ENCODE results near the gene RIMS3. TPM values are rescaled to one million over a fixed set of nuclear protein-coding genes. Genes with fewer than 3 reads are reported as not detected.

The RIMS3 gene
- total RNA-seq, 1 experiment from 2014 or later: 19.8 TPM

DNA sequence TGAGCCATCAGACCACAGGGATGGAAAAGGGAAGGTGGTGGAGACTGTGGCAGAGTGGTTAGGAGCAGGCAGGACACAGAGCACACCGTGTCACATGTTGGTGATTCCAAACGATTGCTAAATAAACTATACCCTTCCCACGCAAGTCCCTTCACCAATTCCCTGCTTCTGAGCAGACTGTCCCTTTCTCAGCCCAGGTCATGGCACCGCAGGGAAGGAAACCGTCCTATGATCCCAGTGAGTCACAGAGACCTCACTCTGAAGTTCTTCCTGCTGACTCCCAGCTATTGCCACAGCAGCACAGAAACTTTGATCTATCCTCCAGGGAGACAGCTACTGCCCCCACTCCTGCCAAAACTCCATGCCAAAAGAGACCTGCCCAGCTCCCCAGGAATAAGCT is 19.2 kb downstream of the RIMS3 start:
- DNase-seq (ENCODE audit: low spot score) (no peak), ATAC-seq (no peak)
- CTCF ChIA-PET: interaction anchor here (0.8 to 2.2 kb wide), 8 partner anchors 11 to 672 kb away, joined by 3 to 12 read pairs (median 4); no protein-coding TSS in a partner anchor
- Mint-ChIP-seq H3K4me3 (no peak overlapping the region), H3K36me3 (no peaks in the 10 kb centered on the region), H3K27ac (no peak overlapping the region), H3K27me3 (ENCODE audit: low read depth) (no peaks in the 10 kb centered on the region), H3K9me3 (no peaks in the 10 kb centered on the region), H3K4me1 (0 out of 2 replicates have a peak, but pooled peaks cover 5% of the 10 kb centered on the region)
- POLR2A ChIA-PET: no interaction called here
- TF ChIP-seq, protein P1, sequence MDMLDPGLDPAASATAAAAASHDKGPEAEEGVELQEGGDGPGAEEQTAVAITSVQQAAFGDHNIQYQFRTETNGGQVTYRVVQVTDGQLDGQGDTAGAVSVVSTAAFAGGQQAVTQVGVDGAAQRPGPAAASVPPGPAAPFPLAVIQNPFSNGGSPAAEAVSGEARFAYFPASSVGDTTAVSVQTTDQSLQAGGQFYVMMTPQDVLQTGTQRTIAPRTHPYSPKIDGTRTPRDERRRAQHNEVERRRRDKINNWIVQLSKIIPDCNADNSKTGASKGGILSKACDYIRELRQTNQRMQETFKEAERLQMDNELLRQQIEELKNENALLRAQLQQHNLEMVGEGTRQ (CRISPR knock-in tag; IDR thresholded peaks at IDR 0.05): no peak
- TF ChIP-seq, protein P2, sequence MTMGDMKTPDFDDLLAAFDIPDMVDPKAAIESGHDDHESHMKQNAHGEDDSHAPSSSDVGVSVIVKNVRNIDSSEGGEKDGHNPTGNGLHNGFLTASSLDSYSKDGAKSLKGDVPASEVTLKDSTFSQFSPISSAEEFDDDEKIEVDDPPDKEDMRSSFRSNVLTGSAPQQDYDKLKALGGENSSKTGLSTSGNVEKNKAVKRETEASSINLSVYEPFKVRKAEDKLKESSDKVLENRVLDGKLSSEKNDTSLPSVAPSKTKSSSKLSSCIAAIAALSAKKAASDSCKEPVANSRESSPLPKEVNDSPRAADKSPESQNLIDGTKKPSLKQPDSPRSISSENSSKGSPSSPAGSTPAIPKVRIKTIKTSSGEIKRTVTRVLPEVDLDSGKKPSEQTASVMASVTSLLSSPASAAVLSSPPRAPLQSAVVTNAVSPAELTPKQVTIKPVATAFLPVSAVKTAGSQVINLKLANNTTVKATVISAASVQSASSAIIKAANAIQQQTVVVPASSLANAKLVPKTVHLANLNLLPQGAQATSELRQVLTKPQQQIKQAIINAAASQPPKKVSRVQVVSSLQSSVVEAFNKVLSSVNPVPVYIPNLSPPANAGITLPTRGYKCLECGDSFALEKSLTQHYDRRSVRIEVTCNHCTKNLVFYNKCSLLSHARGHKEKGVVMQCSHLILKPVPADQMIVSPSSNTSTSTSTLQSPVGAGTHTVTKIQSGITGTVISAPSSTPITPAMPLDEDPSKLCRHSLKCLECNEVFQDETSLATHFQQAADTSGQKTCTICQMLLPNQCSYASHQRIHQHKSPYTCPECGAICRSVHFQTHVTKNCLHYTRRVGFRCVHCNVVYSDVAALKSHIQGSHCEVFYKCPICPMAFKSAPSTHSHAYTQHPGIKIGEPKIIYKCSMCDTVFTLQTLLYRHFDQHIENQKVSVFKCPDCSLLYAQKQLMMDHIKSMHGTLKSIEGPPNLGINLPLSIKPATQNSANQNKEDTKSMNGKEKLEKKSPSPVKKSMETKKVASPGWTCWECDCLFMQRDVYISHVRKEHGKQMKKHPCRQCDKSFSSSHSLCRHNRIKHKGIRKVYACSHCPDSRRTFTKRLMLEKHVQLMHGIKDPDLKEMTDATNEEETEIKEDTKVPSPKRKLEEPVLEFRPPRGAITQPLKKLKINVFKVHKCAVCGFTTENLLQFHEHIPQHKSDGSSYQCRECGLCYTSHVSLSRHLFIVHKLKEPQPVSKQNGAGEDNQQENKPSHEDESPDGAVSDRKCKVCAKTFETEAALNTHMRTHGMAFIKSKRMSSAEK (CRISPR knock-in tag; IDR thresholded peaks at IDR 0.05; ENCODE audit: borderline replicate concordance): no peak
- TF ChIP-seq ZNF263 (CRISPR knock-in tag; IDR thresholded peaks at IDR 0.05; ENCODE audit: low read depth): no peak
- TF ChIP-seq ELF4 (CRISPR knock-in tag; IDR thresholded peaks at IDR 0.05; ENCODE audit: low read depth): no peak
- TF ChIP-seq NR1H2 (CRISPR knock-in tag; IDR thresholded peaks at IDR 0.05): no peak
- TF ChIP-seq ZNF671 (CRISPR knock-in tag; IDR thresholded peaks at IDR 0.05): no peak
- TF ChIP-seq, protein P3, sequence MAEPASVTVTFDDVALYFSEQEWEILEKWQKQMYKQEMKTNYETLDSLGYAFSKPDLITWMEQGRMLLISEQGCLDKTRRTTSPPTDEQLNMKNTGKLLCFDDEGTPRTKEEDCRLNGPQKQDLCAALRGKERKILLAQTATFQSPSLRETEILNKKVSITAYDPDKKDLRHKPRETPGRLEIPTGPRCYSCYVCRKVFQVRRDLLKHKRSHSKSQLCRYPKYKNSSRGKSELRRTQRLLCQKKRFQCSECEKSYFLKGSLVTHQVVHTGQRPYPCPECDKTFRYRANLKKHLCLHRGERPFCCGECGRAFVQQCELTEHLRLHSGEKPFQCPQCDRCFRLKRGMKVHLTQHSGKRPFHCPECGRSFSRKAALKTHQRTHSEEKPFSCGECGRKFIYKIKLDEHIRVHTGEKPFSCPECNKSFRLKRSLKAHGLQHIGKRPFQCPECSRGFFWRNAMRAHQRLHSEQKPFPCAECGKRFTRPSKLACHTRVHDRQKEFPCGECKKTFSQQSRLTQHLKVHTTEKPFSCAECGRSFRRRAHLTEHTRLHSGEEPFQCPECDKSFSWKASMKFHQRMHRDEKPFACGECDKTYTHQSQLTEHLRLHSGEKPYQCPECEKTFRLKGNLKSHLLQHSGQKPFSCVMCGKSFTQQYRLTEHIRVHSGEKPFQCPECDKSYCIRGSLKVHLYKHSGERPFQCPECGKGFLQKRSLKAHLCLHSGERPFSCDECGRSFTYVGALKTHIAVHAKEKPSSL (CRISPR knock-in tag; conservative IDR thresholded peaks at IDR 0.05): no peak
- TF ChIP-seq, protein P4, sequence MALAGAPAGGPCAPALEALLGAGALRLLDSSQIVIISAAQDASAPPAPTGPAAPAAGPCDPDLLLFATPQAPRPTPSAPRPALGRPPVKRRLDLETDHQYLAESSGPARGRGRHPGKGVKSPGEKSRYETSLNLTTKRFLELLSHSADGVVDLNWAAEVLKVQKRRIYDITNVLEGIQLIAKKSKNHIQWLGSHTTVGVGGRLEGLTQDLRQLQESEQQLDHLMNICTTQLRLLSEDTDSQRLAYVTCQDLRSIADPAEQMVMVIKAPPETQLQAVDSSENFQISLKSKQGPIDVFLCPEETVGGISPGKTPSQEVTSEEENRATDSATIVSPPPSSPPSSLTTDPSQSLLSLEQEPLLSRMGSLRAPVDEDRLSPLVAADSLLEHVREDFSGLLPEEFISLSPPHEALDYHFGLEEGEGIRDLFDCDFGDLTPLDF (CRISPR knock-in tag; IDR thresholded peaks at IDR 0.05): no peak

DNA sequence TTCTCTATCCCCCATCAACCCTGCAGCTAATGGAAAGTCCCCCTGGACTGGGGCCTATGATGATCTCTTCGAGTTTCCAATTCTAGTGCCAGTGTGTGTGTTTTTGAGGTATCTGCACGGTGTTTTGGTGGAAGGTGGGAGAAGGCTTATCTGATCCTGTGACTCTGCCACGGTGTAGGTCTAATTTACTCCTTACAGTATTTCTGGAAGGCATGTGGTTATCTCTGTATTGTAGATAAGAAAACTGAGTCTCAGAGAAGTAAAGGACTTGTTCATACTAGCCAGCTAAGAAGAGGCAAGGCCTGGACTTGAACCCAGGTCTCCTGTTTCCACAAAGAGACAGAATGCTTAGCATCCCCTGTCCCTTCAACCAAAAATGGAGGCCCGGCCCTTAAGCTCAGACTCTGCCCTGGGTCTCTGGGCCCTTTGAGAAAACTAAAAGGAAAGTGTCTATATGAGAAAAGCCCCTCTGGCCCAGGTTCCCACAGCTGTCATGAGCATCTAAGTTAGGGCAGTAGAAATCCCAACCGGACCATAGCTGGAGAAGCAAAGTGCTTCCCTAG is 20.3 kb downstream of the RIMS3 start:
- ATAC-seq (no peak), DNase-seq (ENCODE audit: low spot score) (no peak)
- Mint-ChIP-seq H3K4me3 (no peak overlapping the region), H3K36me3 (no peaks in the 10 kb centered on the region), H3K4me1 (0 out of 2 replicates have a peak, but pooled peaks cover 4% of the 10 kb centered on the region), H3K27ac (no peak overlapping the region), H3K9me3 (no peaks in the 10 kb centered on the region), H3K27me3 (ENCODE audit: low read depth) (no peaks in the 10 kb centered on the region)
- ChIA-PET POLR2A (no interaction called here), CTCF (interaction anchor here (0.6 to 2.2 kb wide), 9 partner anchors 14 to 201 kb away, joined by 3 to 12 read pairs (median 4); partner anchors contain the start of gene RIMS3)
- TF ChIP-seq, protein P5, sequence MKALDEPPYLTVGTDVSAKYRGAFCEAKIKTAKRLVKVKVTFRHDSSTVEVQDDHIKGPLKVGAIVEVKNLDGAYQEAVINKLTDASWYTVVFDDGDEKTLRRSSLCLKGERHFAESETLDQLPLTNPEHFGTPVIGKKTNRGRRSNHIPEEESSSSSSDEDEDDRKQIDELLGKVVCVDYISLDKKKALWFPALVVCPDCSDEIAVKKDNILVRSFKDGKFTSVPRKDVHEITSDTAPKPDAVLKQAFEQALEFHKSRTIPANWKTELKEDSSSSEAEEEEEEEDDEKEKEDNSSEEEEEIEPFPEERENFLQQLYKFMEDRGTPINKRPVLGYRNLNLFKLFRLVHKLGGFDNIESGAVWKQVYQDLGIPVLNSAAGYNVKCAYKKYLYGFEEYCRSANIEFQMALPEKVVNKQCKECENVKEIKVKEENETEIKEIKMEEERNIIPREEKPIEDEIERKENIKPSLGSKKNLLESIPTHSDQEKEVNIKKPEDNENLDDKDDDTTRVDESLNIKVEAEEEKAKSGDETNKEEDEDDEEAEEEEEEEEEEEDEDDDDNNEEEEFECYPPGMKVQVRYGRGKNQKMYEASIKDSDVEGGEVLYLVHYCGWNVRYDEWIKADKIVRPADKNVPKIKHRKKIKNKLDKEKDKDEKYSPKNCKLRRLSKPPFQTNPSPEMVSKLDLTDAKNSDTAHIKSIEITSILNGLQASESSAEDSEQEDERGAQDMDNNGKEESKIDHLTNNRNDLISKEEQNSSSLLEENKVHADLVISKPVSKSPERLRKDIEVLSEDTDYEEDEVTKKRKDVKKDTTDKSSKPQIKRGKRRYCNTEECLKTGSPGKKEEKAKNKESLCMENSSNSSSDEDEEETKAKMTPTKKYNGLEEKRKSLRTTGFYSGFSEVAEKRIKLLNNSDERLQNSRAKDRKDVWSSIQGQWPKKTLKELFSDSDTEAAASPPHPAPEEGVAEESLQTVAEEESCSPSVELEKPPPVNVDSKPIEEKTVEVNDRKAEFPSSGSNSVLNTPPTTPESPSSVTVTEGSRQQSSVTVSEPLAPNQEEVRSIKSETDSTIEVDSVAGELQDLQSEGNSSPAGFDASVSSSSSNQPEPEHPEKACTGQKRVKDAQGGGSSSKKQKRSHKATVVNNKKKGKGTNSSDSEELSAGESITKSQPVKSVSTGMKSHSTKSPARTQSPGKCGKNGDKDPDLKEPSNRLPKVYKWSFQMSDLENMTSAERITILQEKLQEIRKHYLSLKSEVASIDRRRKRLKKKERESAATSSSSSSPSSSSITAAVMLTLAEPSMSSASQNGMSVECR (CRISPR knock-in tag; IDR thresholded peaks at IDR 0.05; ENCODE audit: borderline replicate concordance): no peak
- TF ChIP-seq, protein P6, sequence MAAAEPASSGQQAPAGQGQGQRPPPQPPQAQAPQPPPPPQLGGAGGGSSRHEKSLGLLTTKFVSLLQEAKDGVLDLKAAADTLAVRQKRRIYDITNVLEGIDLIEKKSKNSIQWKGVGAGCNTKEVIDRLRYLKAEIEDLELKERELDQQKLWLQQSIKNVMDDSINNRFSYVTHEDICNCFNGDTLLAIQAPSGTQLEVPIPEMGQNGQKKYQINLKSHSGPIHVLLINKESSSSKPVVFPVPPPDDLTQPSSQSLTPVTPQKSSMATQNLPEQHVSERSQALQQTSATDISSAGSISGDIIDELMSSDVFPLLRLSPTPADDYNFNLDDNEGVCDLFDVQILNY (CRISPR knock-in tag; IDR thresholded peaks at IDR 0.05): no peak
- no peak for TF ChIP-seq ZNF423 (CRISPR knock-in tag; IDR thresholded peaks at IDR 0.05)
- TF ChIP-seq, protein P3 (CRISPR knock-in tag; conservative IDR thresholded peaks at IDR 0.05): no peak
- TF ChIP-seq, protein P4 (CRISPR knock-in tag; IDR thresholded peaks at IDR 0.05): no peak
- no peak for TF ChIP-seq TCF7 (CRISPR knock-in tag; IDR thresholded peaks at IDR 0.05; ENCODE audit: low read depth)
- no peak for TF ChIP-seq FOXK1 (CRISPR knock-in tag; IDR thresholded peaks at IDR 0.05)
- no peak for TF ChIP-seq FOXJ3 (CRISPR knock-in tag; IDR thresholded peaks at IDR 0.05; ENCODE audit: borderline replicate concordance)

Data from WTC11 (cell line).